ENCODE data around the gene ADAMTSL5.

GRCh38 chr19:1474765-1475351 lies 38.0 kb downstream of the ADAMTSL5 start:
- TF ChIP-seq PATZ1 (CRISPR knock-in tag; IDR thresholded peaks at IDR 0.05): no peak
- no peak for TF ChIP-seq ASH2L (IDR thresholded peaks at IDR 0.05; ENCODE audit: insufficient read length, low read depth, low read length)
- no peak for TF ChIP-seq CTCF (CRISPR knock-in tag; IDR thresholded peaks at IDR 0.05)
- no peak for TF ChIP-seq ZNF770 (CRISPR knock-in tag; IDR thresholded peaks at IDR 0.05)
- no peak for TF ChIP-seq BCLAF1 (IDR thresholded peaks at IDR 0.05)

All from HepG2 (cell line).